DOHH2 (cell line): ENCODE results near the gene CHST10.

ENCODE experiments used
- CTCF ChIP-seq: fragments of 200-600 bp; sonication (generic); IDR thresholded peaks from one replicate; pipeline ENCODE4 v1.5.1; 2014; ENCODE audit warnings: antibody characterized with exemption, mild to moderate bottlenecking, low read depth, low read length; ENCODE audit not compliant: poor library complexity, severe bottlenecking
- EZH2phosphoT487 ChIP-seq: fragments of 200-600 bp; sonication (generic); IDR thresholded peaks from 2 replicates; pipeline ENCODE4 v1.6.1; 2017; ENCODE audit warnings: borderline replicate concordance, mild to moderate bottlenecking, antibody characterized with exemption, low read length, moderate library complexity, mixed read lengths

GRCh38 chr2:100417711-100418124 lies 250 bp upstream of the CHST10 start:
- TF ChIP-seq CTCF (no peak), EZH2phosphoT487 (no peak)
